GM18508 (cell line): Measurements from ENCODE around the gene AGXT2.
"Not testable (repeated sequence)": the region's sequence is repeated elsewhere in the genome, so short reads cannot be mapped to it uniquely, and the experiment has no call there.

ENCODE experiments used
- ATAC-seq: cut with Tn5 transposase; IDR thresholded peaks from one replicate; pipeline ENCODE4 v1.9.1; 2021; ENCODE audit warnings: moderate number of reproducible peaks; ENCODE audit not compliant: insufficient read depth, unreplicated experiment

AGXT2 gene

DNA sequence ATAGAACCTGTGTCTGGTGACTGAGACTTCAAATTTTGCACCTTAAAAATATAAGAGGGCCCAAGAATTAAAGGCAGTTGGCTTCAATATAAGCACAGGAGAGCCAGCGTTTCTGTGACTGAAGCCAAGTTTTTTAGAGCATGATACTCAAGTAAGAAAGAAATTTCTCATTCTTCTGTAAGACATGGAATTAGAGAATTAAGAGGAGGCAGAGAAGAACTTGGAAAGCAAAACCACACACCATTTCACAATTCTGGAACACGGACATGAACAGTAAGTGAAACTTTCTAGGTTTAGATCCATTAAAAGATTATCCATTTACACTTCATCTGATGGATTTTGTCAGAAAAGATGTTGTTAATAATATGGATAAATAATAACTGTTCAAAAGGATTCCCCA, 8.9 kb upstream of the AGXT2 start:
- ATAC-seq = no peak

DNA sequence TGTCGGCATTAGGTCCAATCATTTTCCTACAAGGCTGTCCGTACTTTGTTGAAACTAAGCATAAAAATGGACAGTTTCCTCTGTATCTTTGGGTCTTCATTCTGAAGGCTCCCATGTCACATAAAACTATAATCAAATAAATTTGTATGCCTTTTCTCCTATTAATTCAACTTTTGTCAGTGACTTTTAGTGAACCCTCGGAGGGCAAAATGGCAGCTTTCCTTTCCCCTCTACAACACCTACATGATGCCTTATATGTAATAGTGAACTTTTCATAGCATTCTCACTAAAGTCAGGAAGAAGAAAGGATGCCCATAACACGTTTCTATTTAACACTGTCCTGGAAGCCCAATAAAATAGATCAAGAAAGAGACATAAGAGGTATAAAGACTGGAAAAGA, 5.1 kb upstream of the AGXT2 start:
- no peak for ATAC-seq

DNA sequence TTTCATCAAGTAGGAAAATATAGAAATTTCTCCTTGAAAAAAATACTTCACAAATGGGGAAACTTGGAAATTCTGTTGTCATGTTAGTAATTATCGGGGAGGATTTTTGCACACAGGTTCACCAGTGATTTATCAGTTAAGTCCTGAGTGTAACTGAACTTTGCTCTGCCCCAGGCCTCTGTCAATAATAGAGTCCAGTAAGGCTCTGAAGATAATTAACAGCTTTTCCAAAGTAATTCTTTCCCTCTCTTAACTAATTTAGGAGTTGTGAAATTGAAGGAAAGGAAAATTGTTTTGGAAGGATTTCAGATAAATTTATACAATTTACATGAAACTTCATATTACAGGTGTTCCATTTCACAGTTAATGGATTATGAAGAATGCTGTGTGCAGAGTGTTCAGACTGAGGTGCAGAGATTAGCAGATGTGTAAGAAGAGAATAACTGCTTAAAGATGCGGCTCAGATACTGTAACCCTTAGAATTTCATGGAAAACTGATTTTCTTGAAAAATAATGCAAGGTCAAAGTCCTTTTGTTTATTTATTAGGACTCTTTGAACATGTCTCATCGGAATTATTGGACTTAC, 2.9 kb upstream of the AGXT2 start:
- ATAC-seq = no peak

DNA sequence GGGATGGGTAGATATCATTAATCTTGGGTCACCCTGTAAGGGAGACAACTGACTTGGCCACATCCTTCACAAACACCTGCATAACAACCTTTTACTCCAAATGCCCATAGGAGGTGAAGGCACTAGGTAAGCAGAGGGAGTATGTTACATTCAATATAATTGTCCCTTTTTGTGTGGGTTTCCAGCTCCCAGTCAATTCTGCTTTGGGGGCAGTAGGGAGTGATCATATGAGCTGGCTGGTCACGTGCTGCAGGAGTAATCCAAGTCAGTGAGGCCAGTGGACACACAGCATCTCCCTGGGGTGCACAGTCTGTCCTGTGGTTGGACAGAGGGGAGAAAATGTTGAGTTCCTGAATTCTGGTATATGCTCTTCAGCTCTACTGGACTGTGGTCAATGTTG, 1.2 kb upstream of the AGXT2 start:
- ATAC-seq = no peak

DNA sequence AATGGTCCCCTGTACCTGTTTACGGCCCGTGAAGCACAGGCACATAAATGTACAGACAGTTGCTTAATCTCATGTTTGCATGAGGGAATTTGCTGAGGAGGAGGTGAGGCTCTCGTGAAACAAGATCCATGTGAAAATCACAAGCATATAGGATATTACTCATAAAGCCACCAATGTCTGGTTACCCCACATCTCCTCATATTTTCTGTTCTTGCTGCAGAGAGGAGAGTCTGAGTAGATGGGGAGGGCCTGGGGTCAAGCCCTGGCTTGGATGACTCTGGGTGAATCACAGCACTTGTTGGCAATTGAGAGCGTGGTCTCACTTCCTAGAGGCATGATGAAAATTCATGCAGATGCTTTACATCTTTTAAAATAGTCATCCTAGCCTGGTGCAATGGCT, 975 bp downstream of the AGXT2 start:
- no peak for ATAC-seq

DNA sequence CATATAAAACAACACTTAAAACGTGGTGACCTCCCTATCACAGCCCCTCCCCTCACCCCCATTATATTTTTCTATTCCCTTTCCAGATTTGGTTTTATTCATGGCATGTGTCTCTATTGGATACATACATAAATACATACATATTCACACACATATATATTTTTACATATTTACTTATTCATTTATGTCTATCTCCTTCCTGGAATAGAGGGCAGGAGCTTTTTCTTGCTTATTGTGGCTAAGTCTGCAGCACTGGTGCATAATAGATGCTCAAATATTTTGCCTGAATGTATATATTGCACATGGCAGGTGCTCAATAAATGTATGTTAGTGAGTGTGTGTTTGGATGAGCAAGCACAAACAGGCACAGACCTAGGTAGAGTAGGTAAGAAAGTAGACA, 2.5 kb downstream of the AGXT2 start:
- ATAC-seq = no peak

DNA sequence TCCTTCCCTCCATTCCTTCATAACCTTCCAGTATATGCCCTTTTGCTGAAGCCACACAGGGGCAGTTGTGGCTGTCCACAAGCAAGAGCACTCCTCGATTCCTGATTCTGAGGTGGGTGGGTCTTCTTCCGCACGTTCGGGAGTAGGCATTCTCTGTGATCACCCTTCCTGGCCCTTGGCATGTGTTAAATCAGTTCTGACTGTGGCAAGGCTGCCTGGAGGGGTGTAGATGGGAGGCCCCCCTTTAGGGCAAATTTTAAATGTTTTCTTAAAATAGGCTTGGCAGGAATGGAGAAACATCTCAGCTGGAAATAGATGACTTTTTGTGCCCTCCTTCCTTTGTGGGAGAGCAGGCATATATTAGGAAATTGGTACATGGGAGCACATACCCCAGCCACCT, 3.1 kb downstream of the AGXT2 start:
- ATAC-seq = no peak

DNA sequence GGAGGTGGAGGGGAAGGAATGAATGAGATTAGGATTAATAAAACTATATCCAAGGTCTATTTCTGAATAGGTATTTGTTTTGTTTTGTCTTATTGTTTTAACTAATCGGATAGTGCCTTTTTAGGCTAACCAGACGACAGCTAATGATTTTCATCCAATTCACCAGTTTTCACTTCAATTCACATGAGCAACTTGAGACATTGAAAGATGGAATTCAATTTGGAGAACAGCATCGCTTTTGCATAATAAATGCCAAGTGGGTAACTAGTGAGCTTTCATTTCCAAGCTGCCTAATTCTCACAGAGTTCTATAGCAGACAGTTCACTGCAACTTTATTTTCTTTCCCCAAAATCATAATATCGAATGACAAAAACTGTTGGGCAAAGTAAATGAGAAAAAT, 5.0 kb downstream of the AGXT2 start:
- ATAC-seq = no peak

DNA sequence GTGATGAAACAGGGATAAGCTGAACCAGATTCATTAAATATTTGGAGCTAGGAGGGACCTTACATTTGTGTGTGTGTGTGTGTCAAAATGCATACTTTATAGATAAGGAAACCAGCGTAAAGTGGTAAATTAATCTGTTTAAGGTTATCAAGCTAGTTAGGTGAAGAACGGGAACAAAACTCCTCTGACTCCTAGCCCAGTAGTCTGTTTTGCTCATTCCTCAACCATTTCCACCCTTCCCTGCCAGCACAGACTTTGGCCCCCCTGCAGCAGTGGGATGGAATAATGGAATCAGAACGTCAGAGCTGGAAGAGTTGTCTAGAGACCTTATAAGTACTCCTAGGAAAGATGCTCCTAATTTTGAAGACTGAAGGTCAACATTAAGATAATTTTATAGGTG, 6.5 kb downstream of the AGXT2 start:
- ATAC-seq = no peak

DNA sequence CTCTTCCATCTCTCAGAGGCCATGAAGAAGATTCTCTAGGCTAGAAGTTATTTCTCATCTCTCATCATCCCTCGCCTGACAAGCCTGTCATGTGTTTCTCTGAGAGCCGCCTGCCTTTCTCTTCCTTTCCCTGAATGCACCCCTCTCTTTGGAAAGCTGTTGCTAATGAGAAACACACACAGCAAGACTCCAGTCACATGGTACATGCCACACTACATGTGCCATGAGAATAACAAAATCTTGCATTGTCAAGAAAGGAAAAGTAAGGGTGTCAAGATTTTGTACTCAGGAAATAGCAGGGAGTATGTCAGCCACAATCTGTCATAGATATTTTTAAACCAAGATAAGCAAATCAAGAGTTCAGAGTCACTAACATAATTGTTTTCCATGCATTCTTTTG, 8.9 kb downstream of the AGXT2 start:
- no peak for ATAC-seq

DNA sequence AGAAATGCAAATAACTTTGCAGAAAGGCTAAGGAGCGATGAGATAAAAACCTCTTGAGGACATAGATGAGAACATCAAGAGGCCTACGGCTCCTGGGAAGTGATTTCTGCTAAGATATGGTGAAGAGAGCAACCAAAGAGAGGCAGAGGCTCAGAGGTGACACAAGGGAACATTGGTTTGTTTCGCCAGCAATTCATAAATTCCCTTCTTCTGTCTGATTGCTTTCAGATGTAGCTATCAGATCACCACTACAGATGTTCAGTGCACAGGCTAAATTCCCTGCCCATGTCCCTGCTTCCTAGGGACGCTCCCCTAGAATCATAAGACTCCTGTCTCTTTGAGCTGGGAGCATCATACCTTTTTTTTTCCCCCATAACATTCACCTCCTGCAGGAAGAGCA, 11.2 kb downstream of the AGXT2 start:
- ATAC-seq = no peak

DNA sequence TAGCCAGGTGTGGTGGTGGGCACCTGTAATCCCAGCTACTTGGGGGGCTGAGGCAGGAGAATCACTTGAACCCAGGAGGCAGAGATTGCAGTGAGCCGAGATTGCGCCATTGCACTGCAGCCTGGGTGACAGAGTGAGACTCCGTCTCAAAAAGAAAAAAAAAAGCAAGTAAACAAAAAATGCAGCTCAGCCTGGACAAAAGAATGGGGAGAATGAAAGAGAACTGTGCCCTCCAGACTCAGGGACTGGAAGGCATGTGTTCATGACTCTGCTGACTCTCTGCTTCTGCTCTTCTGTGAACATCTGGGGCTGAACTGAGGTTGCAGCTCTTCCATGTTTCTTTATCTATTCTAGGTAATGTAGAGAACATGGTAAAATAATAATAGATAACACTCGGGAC, 11.8 kb downstream of the AGXT2 start:
- ATAC-seq = not testable (repeated sequence)

DNA sequence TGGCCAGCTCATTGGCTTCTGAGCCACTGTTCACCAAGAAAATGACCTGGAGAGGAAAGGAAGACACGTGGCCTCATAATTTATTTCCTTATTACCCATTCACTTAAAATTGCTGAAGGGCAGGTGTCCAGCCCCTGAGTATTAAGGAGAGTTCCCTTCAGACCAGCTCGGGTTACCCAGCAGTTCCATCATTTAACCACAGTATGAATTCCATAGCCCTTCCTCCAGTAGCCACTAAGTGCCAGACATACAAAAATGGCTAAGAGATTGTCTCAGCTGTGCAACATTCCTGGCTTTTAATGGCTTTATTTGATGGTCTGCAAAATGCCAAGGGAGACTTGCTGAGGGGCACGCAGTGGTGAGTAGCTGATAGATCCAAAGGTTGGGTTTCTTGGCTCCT, 12.5 kb downstream of the AGXT2 start:
- ATAC-seq = no peak

DNA sequence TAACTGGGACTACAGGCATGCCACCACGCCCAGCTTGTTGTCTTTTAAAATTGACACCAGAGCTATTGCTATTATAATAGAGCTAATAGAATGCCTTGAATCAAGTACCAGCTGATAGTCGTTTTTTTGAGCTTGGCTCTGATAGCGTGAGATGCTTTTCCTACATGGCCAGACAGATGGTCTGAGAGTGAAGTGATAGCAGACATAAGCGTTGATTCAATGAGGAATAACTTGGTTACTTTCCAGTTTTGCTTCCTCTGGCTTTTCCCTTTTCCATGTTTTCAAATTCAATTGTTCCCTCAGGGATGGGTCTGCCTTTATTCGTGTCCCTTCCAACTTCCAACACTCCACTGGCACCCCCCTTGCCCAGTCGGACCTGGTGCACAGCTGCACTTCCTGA, 15.4 kb downstream of the AGXT2 start:
- ATAC-seq = no peak

DNA sequence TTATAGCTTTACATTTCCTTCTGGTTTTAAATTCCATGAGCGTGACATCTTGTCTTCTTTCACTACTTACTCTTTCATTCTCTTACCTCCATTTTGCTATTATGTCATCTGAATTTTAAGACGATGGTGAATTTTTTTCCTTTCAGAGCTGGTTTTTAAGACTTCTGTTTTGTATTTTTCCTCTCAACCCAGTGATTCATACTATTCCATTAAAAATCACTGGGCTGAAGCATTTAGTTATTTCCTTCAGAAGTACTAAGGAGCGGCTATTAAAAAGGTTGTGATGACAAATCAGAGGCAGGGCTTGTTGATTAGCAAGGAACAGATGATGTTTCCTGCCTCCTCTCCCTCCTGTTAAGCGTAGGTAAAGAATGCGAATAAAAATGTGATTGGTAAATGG, 16.5 kb downstream of the AGXT2 start:
- ATAC-seq = no peak

DNA sequence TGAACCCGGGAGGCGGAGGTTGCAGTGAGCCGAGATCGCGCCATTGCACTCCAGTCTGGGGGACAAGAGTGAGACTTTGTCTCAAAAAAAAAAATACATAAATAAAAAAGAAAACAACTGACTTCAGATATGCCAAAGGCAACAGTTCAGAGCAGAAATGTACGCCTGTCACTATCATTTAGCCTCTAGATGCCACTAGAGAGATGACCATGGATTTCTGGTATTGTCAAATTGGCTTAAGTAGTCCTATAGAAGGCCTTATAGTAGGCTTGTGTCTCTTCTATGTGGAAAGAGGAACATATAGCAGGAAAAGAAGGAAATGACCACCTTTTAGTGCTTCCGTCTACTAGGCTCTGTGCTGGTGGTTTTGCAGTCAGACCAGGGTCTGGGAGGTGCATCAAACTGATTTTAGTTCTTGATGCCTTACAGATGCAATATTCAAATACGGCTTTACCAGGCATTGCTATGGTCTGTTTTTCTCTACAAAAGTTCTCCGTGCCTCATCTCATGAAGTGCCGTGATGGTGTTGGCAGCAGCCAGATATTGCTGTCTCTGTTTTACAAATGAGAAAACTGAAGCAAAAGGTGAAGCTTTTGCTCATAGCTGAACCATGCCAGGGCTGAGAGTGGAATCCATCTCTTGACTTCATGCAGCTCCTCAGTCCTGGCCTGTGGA, 17.2 kb downstream of the AGXT2 start:
- ATAC-seq = no peak

DNA sequence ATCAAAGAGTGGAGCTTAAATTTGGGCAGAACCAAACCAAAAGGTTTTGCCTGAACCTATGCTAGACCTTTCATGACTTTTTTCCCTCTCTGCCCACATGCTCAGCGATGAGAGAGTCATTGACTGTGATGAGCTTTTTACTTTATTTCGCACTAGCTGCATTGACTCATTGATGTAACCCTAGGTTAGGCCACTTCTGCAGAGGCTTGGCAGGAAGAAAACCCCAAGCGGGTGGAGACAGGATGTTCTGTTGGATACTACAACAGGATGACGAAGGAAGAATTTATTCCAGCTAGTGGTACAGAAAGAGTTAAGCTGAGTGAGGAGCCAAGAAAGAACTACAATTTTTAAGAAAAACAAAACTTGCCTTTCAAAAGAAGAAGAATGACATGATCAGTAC, 18.4 kb downstream of the AGXT2 start:
- ATAC-seq = no peak

DNA sequence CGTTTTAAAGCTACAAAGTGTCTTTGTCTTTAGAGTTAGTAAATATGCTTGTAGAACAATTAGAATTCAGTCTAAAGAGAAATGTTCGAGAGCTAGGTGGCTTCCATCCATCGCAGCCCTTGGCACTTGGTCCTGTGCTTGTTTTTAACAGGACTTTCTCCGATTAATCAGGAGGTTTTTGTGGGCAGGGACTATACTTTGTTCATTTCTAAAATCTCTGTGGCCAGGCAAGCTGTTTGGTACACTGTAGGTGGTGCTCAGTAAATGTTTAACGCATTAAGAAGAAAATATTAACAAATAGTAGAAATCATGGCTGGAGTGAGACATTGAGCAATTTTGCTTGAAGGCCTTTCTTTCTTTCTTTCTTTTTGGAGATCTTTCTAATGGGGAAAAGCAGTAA, 20.8 kb downstream of the AGXT2 start:
- ATAC-seq = no peak

DNA sequence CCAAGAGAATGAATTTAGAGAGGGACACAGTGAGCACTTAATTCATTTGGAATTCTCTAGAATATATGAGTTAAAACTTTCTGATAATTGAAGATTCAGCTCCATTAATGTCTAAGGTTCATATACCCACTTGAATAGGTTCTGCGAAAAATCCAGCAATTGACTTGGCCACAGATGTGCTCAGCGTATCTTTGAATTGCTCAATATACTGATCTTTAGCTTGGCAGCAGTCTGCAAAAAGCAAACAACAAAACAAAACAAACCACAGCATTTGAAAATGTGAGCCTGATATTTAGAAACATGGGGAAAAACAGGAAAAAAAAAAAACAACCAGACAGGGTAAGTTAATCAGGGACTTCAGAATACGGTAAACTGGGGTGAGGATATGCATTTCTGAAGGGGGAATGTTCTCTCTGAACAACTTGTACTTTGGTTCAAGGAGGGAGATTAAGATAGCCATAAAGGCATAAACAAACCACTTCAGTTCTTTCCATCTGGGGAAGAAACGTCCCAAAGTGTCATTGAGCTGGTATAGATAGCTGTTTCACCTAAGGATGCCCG, 21.4 kb downstream of the AGXT2 start:
- no peak for ATAC-seq

DNA sequence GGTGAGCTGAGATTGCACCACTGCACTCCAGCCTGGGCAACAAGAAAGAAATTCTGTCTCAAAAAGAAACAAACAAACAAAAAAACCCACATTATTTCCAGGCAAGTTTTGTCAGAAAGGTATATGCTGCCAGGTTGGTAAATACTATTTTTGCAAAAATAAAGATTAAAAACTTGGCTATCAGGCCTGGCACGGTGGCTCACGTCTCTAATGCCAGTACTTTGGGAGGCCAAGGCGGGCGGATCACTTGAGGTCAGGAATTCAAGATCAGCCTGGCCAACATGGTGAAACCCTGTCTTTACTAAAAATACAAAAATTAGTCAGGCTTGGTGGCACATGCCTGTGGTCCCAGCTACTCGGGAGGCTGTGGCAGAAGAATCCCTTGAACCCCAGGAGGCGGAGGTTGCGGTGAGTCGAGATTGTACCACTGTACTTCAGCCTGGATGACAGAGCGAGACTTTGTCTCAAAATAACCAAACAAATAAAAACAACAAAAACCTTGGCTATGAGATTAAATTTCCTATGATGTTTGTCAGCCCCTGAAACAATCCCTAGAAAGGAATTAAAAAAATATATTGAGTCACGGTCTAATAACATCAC, 22.7 kb downstream of the AGXT2 start:
- ATAC-seq = no peak

DNA sequence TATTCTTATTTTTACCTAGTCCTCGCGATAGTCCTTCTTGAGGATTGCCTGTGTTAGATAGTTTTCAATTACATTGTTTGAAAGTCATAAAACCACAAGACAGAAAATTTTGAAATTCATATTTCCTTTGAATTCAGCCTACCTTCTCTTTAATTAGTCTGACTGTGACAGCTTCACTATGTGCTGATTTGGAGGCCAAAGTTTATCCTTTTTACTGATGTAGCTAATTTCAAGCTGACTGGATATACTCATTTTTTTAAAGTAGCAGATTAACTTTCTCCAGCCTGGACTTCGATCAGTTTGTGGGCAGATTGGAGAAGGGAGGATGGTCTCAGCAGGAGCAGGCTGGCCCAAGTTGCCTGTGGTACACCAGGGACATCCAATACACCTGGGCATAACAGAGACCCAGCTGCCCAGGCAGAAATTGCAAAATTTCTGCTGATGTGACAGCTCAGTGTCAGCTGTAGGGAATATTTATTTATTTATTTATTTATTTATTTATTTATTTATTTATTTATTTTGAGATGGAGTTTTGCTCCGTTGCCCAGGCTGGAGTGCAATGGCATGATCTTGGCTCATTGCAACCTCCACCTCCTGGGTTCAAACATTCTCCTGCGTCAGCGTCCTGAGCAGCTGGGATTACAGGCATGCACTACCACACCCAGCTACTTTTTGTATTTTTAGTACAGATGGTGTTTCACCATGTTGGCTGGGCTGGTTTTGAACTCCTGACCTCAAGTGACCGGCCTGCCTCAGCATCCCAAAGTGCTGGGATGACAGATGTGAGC, 24.2 kb downstream of the AGXT2 start:
- ATAC-seq = no peak
